Skeletal muscle tissue (tissue), 4 donors: ENCODE results near the gene POU5F1. TPM values are rescaled to one million over a fixed set of nuclear protein-coding genes. Genes with fewer than 3 reads are reported as not detected.
"Not testable (repeated sequence)": the region's sequence is repeated elsewhere in the genome, so short reads cannot be mapped to it uniquely, and the experiment has no call there.

Source experiments
- H3K27ac ChIP-seq: one replicate; pipeline ENCODE4 v1.7.0; 2013; ENCODE audit warnings: mild to moderate bottlenecking, low read depth, low read length, inconsistent platforms
- H3K27me3 ChIP-seq, 3 donors: one replicate each; pipeline ENCODE4 v1.7.0; 2013; ENCODE audit warnings: low read length in 3 of 3; ENCODE audit not compliant: control insufficient read depth in 3 of 3, insufficient read depth in 3 of 3
- H3K36me3 ChIP-seq, 3 donors: one replicate each; pipeline ENCODE4 v1.7.0; 2013; ENCODE audit warnings: low read length in 3 of 3; ENCODE audit not compliant: control insufficient read depth in 3 of 3, insufficient read depth in 3 of 3
- H3K4me1 ChIP-seq, 3 donors: one replicate each; pipeline ENCODE4 v1.7.0; 2013; ENCODE audit warnings: low read length in 3 of 3, mild to moderate bottlenecking in 3 of 3; ENCODE audit not compliant: control insufficient read depth in 3 of 3, insufficient read depth in 3 of 3
- H3K4me3 ChIP-seq, 3 donors: one replicate each; pipeline ENCODE4 v1.7.0; 2013; ENCODE audit warnings: low read length in 3 of 3
- H3K9ac ChIP-seq, 3 donors: one replicate each; pipeline ENCODE4 v1.7.0; 2013; ENCODE audit warnings: low read length in 3 of 3, mild to moderate bottlenecking in 3 of 3, moderate library complexity in 2 of 3, low read depth in 1 of 3
- H3K9me3 ChIP-seq, 3 donors: one replicate each; pipeline ENCODE4 v1.7.0; 2013; ENCODE audit warnings: low read length in 3 of 3; ENCODE audit not compliant: control insufficient read depth in 3 of 3
- total RNA-seq: library from RNA; depleted of rRNA; stranded (reverse); fragments of >200 nt; gene quantifications from one replicate; pipeline ENCODE4 v1.2.3, GENCODE V29; 2014
- donor health status: Osteomylitis.

The POU5F1 gene
- not detected for total RNA-seq

- Histone ChIP-seq H3K4me1 (no peaks in the 10 kb centered on the region), H3K36me3 (peaks cover 0 to 4% (median under 1%) of the 10 kb centered on the region in 3 donors), H3K9ac (peak within 1 kb of the TSS in 1 of 3 donors; percentile 1), H3K4me3 (no peak within 1 kb of the TSS), H3K27me3 (no peaks in the 10 kb centered on the region), H3K27ac (no peak within 1 kb of the TSS), H3K9me3 (no peaks in the 10 kb centered on the region)
Measured at GRCh38 chr6:31170600-31170881, at the start of gene POU5F1. TSS of gene POU5F1 (minus strand) at chr6:31170682. CDS start at chr6:31170620, 62 bp downstream.

- no peak overlapping the region for H3K27ac ChIP-seq
- H3K9ac ChIP-seq, result no peak overlapping the region
- H3K9me3 ChIP-seq, result no peaks in the 10 kb centered on the region
- no peak overlapping the region for H3K4me3 ChIP-seq
- H3K36me3 ChIP-seq, result no peaks in the 10 kb centered on the region
- no peaks in the 10 kb centered on the region for H3K4me1 ChIP-seq
- no peaks in the 10 kb centered on the region for H3K27me3 ChIP-seq
Measured at GRCh38 chr6:31216208-31216898, 45.9 kb upstream of the POU5F1 start.

GRCh38 chr6:31215216-31215615 lies 44.7 kb upstream of the POU5F1 start:
- H3K27me3 ChIP-seq, H3K4me1 ChIP-seq, H3K36me3 ChIP-seq, H3K9ac ChIP-seq, H3K27ac ChIP-seq, H3K9me3 ChIP-seq, H3K4me3 ChIP-seq: not testable (repeated sequence)

DNA sequence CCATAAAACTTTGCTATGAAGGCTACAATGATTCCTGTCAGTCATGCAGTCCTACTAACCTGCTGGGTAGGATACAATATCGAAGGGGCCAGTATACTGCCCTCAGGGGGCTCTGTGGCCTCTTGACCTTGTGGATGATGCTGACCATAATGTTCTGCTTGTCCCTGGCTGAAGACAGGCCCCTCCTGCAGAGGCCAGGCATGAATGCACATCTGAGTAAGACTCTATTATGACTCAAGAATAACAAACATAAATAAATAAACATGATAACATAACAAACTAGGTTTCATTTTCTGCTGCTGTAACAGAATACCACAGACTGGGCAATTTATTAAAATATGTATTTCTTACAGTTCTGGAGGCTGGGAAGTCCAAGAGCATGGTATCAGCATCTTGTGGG lies 44.0 kb upstream of the POU5F1 start:
- H3K9me3 ChIP-seq, result no peaks in the 10 kb centered on the region
- no peaks in the 10 kb centered on the region for H3K36me3 ChIP-seq
- no peaks in the 10 kb centered on the region for H3K27me3 ChIP-seq
- H3K27ac ChIP-seq, result no peak overlapping the region
- H3K4me3 ChIP-seq, result no peak overlapping the region
- H3K4me1 ChIP-seq, result no peaks in the 10 kb centered on the region
- H3K9ac ChIP-seq, result no peak overlapping the region

- H3K9ac ChIP-seq, result no peak overlapping the region
- H3K36me3 ChIP-seq, result no peaks in the 10 kb centered on the region
- no peak overlapping the region for H3K27ac ChIP-seq
- H3K4me3 ChIP-seq, result no peak overlapping the region
- no peaks in the 10 kb centered on the region for H3K4me1 ChIP-seq
- no peaks in the 10 kb centered on the region for H3K27me3 ChIP-seq
- no peaks in the 10 kb centered on the region for H3K9me3 ChIP-seq
Measured at GRCh38 chr6:31210741-31211532, 40.5 kb upstream of the POU5F1 start.

- no peak overlapping the region for H3K4me3 ChIP-seq
- no peaks in the 10 kb centered on the region for H3K4me1 ChIP-seq
- no peaks in the 10 kb centered on the region for H3K9me3 ChIP-seq
- no peaks in the 10 kb centered on the region for H3K27me3 ChIP-seq
- H3K9ac ChIP-seq, result no peak overlapping the region
- H3K27ac ChIP-seq, result no peak overlapping the region
- no peaks in the 10 kb centered on the region for H3K36me3 ChIP-seq
Measured at GRCh38 chr6:31210123-31210522, 39.6 kb upstream of the POU5F1 start.

DNA sequence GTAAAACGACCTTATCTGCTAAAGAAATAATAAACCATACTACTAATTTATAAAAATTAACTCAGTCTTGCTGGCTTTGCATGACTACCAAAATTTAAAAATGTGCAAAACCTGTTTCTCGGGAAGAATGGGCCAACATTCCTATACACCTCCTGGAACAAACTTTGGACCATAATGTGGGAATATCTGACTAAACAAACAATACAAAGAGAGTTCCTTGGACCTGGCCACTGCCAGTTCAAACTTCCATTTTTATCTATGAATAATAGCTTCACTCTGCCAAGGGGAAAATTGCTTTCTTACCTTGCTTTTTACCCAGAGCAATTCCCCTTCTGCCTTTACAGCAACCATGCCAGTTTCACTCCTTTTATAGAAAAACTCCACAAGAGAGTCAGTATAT lies 38.7 kb upstream of the POU5F1 start:
- Histone ChIP-seq H3K4me3 (no peak overlapping the region), H3K9ac (no peak overlapping the region), H3K9me3 (no peaks in the 10 kb centered on the region), H3K36me3 (no peaks in the 10 kb centered on the region), H3K27ac (no peak overlapping the region), H3K4me1 (peaks cover 0 to 7% (median 3%) of the 10 kb centered on the region in 3 donors), H3K27me3 (no peaks in the 10 kb centered on the region)

- H3K4me1 ChIP-seq, result peaks cover under 1 to 10% (median 9%) of the 10 kb centered on the region in 3 donors
- no peaks in the 10 kb centered on the region for H3K36me3 ChIP-seq
- no peak overlapping the region for H3K9ac ChIP-seq
- no peaks in the 10 kb centered on the region for H3K27me3 ChIP-seq
- H3K9me3 ChIP-seq, result no peaks in the 10 kb centered on the region
- no peak overlapping the region for H3K27ac ChIP-seq
- no peak overlapping the region for H3K4me3 ChIP-seq
Measured at GRCh38 chr6:31208506-31208905, 38.0 kb upstream of the POU5F1 start.

GRCh38 chr6:31205638-31206037 lies 35.2 kb upstream of the POU5F1 start:
- Histone ChIP-seq H3K36me3 (peaks cover 2 to 5% (median 4%) of the 10 kb centered on the region in 3 donors), H3K27ac (no peak overlapping the region), H3K9me3 (no peaks in the 10 kb centered on the region), H3K9ac (no peak overlapping the region), H3K27me3 (no peaks in the 10 kb centered on the region), H3K4me3 (no peak overlapping the region), H3K4me1 (peaks cover 9 to 25% (median 16%) of the 10 kb centered on the region in 3 donors)

DNA sequence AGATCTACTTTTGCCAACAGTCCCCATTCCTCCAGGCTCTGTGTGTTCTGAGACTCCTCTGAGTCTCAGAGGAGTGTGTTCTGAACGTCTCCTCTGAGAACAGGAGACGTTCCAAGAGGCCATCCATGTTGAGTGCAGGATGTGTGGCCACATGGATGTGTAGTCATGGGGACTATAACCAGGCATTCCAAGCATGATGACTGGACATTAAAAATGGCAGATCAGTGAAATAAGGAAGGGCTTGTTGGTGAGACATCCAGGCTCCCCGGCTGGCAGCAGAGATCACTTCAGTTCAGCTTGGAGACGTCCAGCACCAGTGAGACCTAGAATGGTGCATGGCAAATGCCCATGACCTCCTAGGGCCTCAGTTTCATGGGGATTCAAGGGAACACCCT lies 34.3 kb upstream of the POU5F1 start:
- Histone ChIP-seq H3K36me3 (peaks cover 2 to 5% (median 4%) of the 10 kb centered on the region in 3 donors), H3K4me1 (peaks cover 9 to 25% (median 16%) of the 10 kb centered on the region in 3 donors), H3K27ac (peak overlapping the region; percentile 84), H3K9ac (no peak overlapping the region), H3K9me3 (no peaks in the 10 kb centered on the region), H3K27me3 (no peaks in the 10 kb centered on the region), H3K4me3 (peak overlapping the region in 2 of 3 donors; percentile 66 to 68)
